Tibial nerve (tissue), 4 donors: ENCODE data around the gene TCF12. TPM values are rescaled to one million over a fixed set of nuclear protein-coding genes. Genes with fewer than 3 reads are reported as not detected.

Experiments
- DNase-seq, 2 donors: peaks; one replicate each; pipeline ENCODE4 v3.0.0-alpha.2; 2019; ENCODE audit warnings: low spot score in 2 of 2
- H3K27ac ChIP-seq, 4 donors: fragments of 200-600 bp; sonication (generic) in 3 of 4; one replicate each; pipeline ENCODE4 v1.5.1; 2017 to 2019; ENCODE audit warnings: mild to moderate bottlenecking in 1 of 4
- H3K27me3 ChIP-seq, 2 donors: fragments of 200-600 bp; sonication (generic) in 1 of 2; one replicate each; pipeline versions ENCODE4 v1.5.1 to v1.6.0; 2017 to 2019
- H3K36me3 ChIP-seq, 3 donors: fragments of 200-600 bp; sonication (generic); one replicate each; pipeline ENCODE4 v1.5.1; 2018 to 2019
- H3K4me1 ChIP-seq, 4 donors: fragments of 200-600 bp; sonication (generic) in 3 of 4; one replicate each; pipeline ENCODE4 v1.5.1; 2017 to 2019
- H3K4me3 ChIP-seq, 4 donors: fragments of 200-600 bp; sonication (generic) in 3 of 4; one replicate each; pipeline ENCODE4 v1.5.1; 2017 to 2019; ENCODE audit warnings: mild to moderate bottlenecking in 1 of 4, moderate library complexity in 1 of 4
- H3K9me3 ChIP-seq, 4 donors: fragments of 200-600 bp; sonication (generic) in 3 of 4; one replicate each; pipeline ENCODE4 v1.5.1; 2017 to 2019
- CTCF ChIP-seq, 5 experiments: fragments of 200-600 bp in 3 of 5; fragments of 450-650 bp in 2 of 5; sonication (generic) in 3 of 5; IDR thresholded peaks; one replicate each; pipeline ENCODE4 v1.5.1; 2016 to 2019; ENCODE audit warnings: antibody characterized with exemption in 5 of 5, mild to moderate bottlenecking in 3 of 5, moderate library complexity in 2 of 5
- EP300 ChIP-seq, 2 donors: sonication (generic); formaldehyde crosslinking; IDR thresholded peaks; one replicate each; pipeline ENCODE4 v1.6.1; 2017; ENCODE audit warnings: antibody characterized with exemption in 2 of 2, mild to moderate bottlenecking in 1 of 2
- POLR2A ChIP-seq, 2 donors: fragments of 450-650 bp; IDR thresholded peaks; one replicate each; pipeline ENCODE4 v1.6.1; 2017; ENCODE audit warnings: antibody characterized with exemption in 2 of 2, mild to moderate bottlenecking in 2 of 2, moderate library complexity in 2 of 2
- WGBS, 2 donors: methylation state at CpG; one replicate each; pipeline ENCODE4 v1.1.5; 2018; 5-methylcytosine and 5-hydroxymethylcytosine counted together
- total RNA-seq, 4 donors: library from RNA; depleted of rRNA; stranded (reverse); fragments of >200 nt; gene quantifications; one replicate each; pipeline ENCODE4 v1.1.0, GENCODE V29; 2016

TCF12 gene
- total RNA-seq, 4 donors from 2014 or later: 117 to 181 (median 174) TPM

GRCh38 chr15:57217778-57218598, 299.5 kb downstream of the TCF12 start:
- Histone ChIP-seq H3K36me3 (no peaks in the 10 kb centered on the region), H3K9me3 (no peaks in the 10 kb centered on the region), H3K27ac (peak overlapping the region in 3 of 4 donors; percentile 8 to 63 (median 21)), H3K4me3 (no peak overlapping the region), H3K4me1 (peaks cover 0 to 92% (median 32%) of the 10 kb centered on the region in 4 donors), H3K27me3 (no peaks in the 10 kb centered on the region)
- no peak for DNase-seq
- 18 to 22% methylated on average over 7 of the region's 7 CpGs for WGBS, 2 donors
- TF ChIP-seq EP300 (IDR thresholded peaks at IDR 0.05) (no peak), CTCF (IDR thresholded peaks at IDR 0.05) (no peak)

GRCh38 chr15:57218826-57219576, 300.6 kb downstream of the TCF12 start:
- Histone ChIP-seq H3K36me3 (no peaks in the 10 kb centered on the region), H3K4me1 (peaks cover 0 to 87% (median 29%) of the 10 kb centered on the region in 4 donors), H3K9me3 (no peaks in the 10 kb centered on the region), H3K4me3 (peak overlapping the region in 1 of 4 donors; percentile 21), H3K27ac (peak overlapping the region in 3 of 4 donors; percentile 8 to 63 (median 60)), H3K27me3 (no peaks in the 10 kb centered on the region)
- WGBS, 2 donors: 62 to 64% methylated on average over 2 of the region's 2 CpGs
- TF ChIP-seq CTCF (IDR thresholded peaks at IDR 0.05) (no peak), POLR2A (IDR thresholded peaks at IDR 0.05) (no peak), EP300 (IDR thresholded peaks at IDR 0.05) (no peak)
- DNase-seq: no peak

- peak overlapping the region in 2 of 4 donors; percentile 32 to 60 for H3K27ac ChIP-seq
- H3K36me3 ChIP-seq: no peaks in the 10 kb centered on the region
- WGBS, 2 donors: 66 to 73% methylated on average over 2 of the region's 2 CpGs
- H3K27me3 ChIP-seq: no peaks in the 10 kb centered on the region
- TF ChIP-seq EP300 (IDR thresholded peaks at IDR 0.05) (peak in 1 of 2 donors; percentile 24), POLR2A (IDR thresholded peaks at IDR 0.05) (no peak), CTCF (IDR thresholded peaks at IDR 0.05) (no peak)
- no peaks in the 10 kb centered on the region for H3K9me3 ChIP-seq
- no peak for DNase-seq
- H3K4me3 ChIP-seq: peak overlapping the region in 1 of 4 donors; percentile 21
- peaks cover 0 to 75% (median 25%) of the 10 kb centered on the region in 4 donors for H3K4me1 ChIP-seq
These were observed 301.8 kb downstream of the TCF12 start for GRCh38 chr15:57220205-57220604.

- H3K36me3 ChIP-seq: no peaks in the 10 kb centered on the region
- TF ChIP-seq EP300 (IDR thresholded peaks at IDR 0.05): no peak
- no peak for TF ChIP-seq POLR2A (IDR thresholded peaks at IDR 0.05)
- TF ChIP-seq CTCF (IDR thresholded peaks at IDR 0.05): no peak
- peaks cover 0 to 66% (median 24%) of the 10 kb centered on the region in 4 donors for H3K4me1 ChIP-seq
- H3K27ac ChIP-seq: peak overlapping the region in 1 of 4 donors; percentile 16
- H3K4me3 ChIP-seq: no peak overlapping the region
- 27 to 39% methylated on average over 1 of the region's 1 CpG for WGBS, 2 donors
- no peaks in the 10 kb centered on the region for H3K9me3 ChIP-seq
- DNase-seq: no peak
- H3K27me3 ChIP-seq: no peaks in the 10 kb centered on the region
These were observed 302.7 kb downstream of the TCF12 start for GRCh38 chr15:57221134-57221533.

GRCh38 chr15:57223345-57223744, 304.9 kb downstream of the TCF12 start:
- H3K4me3 ChIP-seq: no peak overlapping the region
- DNase-seq: no peak
- 70 to 80% methylated on average over 2 of the region's 2 CpGs for WGBS, 2 donors
- TF ChIP-seq POLR2A (IDR thresholded peaks at IDR 0.05): no peak
- no peak for TF ChIP-seq CTCF (IDR thresholded peaks at IDR 0.05)
- TF ChIP-seq EP300 (IDR thresholded peaks at IDR 0.05): no peak
- H3K9me3 ChIP-seq: no peaks in the 10 kb centered on the region
- H3K27ac ChIP-seq: peak overlapping the region in 1 of 4 donors; percentile 26
- peaks cover 0 to 59% (median 10%) of the 10 kb centered on the region in 4 donors for H3K4me1 ChIP-seq
- no peaks in the 10 kb centered on the region for H3K27me3 ChIP-seq
- no peaks in the 10 kb centered on the region for H3K36me3 ChIP-seq
